ENCODE data around the gene MEAK7.

Gene MEAK7

DNA sequence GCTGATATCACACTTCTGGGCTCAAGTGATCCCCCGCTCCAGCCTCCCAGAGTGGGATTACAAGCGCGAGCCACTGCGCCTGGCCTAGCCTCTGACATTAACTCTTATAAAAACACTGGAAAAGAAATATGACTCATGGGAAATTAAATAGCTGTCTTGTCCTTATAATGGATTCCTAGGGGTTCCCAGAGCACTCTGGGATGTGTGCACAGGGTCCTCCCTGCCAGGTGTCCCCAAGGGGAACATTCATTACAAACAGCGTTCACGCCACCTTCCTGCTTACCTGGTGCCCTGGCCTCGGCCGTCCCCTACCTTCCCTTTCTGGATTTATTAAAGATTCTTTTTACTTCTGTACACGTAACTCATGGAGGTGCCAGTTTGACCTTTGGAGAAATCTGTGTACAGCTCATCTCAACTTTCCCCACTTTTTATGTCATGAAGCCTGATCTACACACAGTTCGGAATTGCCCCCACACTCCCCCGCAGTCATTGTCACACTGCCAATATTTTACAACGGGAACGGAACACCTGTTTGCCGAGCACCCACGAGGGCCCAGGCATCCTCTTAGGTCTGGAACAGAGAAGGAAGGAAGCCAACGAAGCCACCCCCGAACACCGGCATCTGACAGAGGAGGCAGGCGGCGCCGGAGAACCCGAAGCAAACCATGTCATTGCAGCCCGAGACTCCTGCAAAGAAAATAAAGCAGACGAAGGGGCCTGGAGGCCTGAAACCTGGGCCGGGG is 39.7 kb upstream of the MEAK7 start:
- no peak for TF ChIP-seq POLR2AphosphoS5 (IDR thresholded peaks at IDR 0.05; ENCODE audit: low read depth, low read length)
- TF ChIP-seq SIN3A (IDR thresholded peaks at IDR 0.05; ENCODE audit: borderline replicate concordance, insufficient read depth, low read length), result no peak
- no peak for TF ChIP-seq FOXP2 (optimal IDR thresholded peaks at IDR 0.05; ENCODE audit: borderline replicate concordance, extremely low read depth, extremely low read length, insufficient read depth)
- TF ChIP-seq, protein P1, sequence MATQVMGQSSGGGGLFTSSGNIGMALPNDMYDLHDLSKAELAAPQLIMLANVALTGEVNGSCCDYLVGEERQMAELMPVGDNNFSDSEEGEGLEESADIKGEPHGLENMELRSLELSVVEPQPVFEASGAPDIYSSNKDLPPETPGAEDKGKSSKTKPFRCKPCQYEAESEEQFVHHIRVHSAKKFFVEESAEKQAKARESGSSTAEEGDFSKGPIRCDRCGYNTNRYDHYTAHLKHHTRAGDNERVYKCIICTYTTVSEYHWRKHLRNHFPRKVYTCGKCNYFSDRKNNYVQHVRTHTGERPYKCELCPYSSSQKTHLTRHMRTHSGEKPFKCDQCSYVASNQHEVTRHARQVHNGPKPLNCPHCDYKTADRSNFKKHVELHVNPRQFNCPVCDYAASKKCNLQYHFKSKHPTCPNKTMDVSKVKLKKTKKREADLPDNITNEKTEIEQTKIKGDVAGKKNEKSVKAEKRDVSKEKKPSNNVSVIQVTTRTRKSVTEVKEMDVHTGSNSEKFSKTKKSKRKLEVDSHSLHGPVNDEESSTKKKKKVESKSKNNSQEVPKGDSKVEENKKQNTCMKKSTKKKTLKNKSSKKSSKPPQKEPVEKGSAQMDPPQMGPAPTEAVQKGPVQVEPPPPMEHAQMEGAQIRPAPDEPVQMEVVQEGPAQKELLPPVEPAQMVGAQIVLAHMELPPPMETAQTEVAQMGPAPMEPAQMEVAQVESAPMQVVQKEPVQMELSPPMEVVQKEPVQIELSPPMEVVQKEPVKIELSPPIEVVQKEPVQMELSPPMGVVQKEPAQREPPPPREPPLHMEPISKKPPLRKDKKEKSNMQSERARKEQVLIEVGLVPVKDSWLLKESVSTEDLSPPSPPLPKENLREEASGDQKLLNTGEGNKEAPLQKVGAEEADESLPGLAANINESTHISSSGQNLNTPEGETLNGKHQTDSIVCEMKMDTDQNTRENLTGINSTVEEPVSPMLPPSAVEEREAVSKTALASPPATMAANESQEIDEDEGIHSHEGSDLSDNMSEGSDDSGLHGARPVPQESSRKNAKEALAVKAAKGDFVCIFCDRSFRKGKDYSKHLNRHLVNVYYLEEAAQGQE (IDR thresholded peaks at IDR 0.05; ENCODE audit: insufficient read depth in 1 of 2, low read depth in 2 of 2, low read length in 2 of 2), result no peak
- no peak for TF ChIP-seq TAF1 (IDR thresholded peaks at IDR 0.05; ENCODE audit: borderline replicate concordance, insufficient read depth, low read length)

DNA sequence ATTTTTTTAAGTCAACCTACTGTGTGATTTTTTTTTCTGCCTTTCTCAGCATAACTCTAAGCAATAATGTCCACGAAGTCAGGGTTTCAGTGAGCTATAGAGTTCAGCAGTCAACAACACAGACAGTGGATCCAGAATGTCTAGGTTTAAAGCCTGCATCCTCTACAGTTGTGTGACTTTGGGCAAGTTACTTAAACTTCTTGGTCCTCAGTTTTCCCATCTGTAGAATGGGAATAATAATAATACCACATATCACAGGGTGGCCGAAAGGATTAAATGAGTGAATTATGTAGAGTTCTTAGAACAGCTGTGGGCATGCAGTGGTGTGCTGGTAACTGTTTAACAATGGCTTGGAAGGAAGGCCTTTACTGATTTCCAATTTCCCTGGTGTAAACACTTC is 38.8 kb upstream of the MEAK7 start:
- TF ChIP-seq, protein P1 (IDR thresholded peaks at IDR 0.05; ENCODE audit: insufficient read depth in 1 of 2, low read depth in 2 of 2, low read length in 2 of 2), result no peak
- TF ChIP-seq POLR2AphosphoS5 (IDR thresholded peaks at IDR 0.05; ENCODE audit: low read depth, low read length), result no peak
- TF ChIP-seq TAF1 (IDR thresholded peaks at IDR 0.05; ENCODE audit: borderline replicate concordance, insufficient read depth, low read length), result no peak
- TF ChIP-seq SIN3A (IDR thresholded peaks at IDR 0.05; ENCODE audit: borderline replicate concordance, insufficient read depth, low read length), result no peak
- no peak for TF ChIP-seq FOXP2 (optimal IDR thresholded peaks at IDR 0.05; ENCODE audit: borderline replicate concordance, extremely low read depth, extremely low read length, insufficient read depth)

DNA sequence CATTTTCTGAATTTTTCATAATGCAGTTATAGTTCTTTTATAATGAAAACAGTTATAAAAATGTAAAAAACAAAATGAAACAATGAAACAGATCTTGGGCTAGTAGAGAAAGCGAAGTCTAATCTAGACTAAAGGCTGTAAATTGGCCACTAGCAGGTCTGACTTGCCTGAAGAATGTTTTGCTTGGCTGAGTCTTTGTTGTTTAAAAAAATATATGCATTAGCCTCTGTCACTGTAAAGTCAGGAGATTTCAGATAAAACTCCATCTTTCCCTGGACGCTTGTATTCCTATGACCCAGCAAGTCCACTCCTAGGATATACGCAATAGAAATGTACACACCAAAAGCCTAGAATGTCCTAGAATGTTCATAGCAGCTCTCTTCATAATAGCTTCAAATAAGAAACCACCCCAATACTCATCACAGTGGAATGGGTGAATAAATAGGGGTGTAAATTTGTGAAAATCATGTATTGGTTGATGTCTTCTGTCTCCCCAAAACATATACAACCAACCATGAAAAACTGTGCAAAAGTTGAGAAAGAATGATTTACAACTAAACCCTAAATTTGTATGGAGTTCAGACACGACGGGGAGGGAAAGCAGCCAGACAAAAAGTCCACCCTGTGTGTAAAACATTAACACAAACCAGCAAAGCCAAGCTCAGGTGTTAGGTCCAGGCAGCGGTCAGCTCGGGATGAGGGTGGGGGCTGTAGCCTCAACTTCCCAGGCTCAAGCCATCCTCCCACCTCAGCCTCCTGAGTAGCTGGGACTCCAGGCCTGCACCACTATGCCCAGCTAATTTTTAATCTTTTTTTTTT is 37.7 kb upstream of the MEAK7 start:
- TF ChIP-seq FOXP2 (optimal IDR thresholded peaks at IDR 0.05; ENCODE audit: borderline replicate concordance, extremely low read depth, extremely low read length, insufficient read depth) (no peak), SIN3A (IDR thresholded peaks at IDR 0.05; ENCODE audit: borderline replicate concordance, insufficient read depth, low read length) (no peak), TAF1 (IDR thresholded peaks at IDR 0.05; ENCODE audit: borderline replicate concordance, insufficient read depth, low read length) (no peak), POLR2AphosphoS5 (IDR thresholded peaks at IDR 0.05; ENCODE audit: low read depth, low read length) (no peak)
- TF ChIP-seq, protein P1 (IDR thresholded peaks at IDR 0.05; ENCODE audit: insufficient read depth in 1 of 2, low read depth in 2 of 2, low read length in 2 of 2), result no peak

DNA sequence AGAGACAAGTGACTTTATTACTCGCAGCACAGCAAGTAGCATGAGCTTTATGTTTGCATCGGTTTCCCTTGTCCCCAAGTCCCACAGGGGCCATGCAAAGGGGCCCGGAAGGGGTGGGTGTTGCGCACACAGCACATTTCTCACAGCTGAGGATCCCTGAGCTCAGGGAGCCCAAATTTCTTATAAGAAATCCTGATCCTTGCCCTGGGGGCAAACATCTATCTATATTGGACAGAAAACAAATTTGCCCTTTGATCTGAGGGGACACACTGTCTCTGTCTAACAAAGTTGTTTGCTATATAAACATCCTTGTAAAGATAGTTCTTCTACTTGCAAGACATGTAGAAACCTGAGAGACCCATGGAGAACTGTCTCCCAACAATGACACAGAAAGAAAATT is 35.7 kb upstream of the MEAK7 start:
- TF ChIP-seq, protein P1 (IDR thresholded peaks at IDR 0.05; ENCODE audit: insufficient read depth in 1 of 2, low read depth in 2 of 2, low read length in 2 of 2), result no peak
- TF ChIP-seq TAF1 (IDR thresholded peaks at IDR 0.05; ENCODE audit: borderline replicate concordance, insufficient read depth, low read length) (no peak), POLR2AphosphoS5 (IDR thresholded peaks at IDR 0.05; ENCODE audit: low read depth, low read length) (no peak), FOXP2 (optimal IDR thresholded peaks at IDR 0.05; ENCODE audit: borderline replicate concordance, extremely low read depth, extremely low read length, insufficient read depth) (no peak), SIN3A (IDR thresholded peaks at IDR 0.05; ENCODE audit: borderline replicate concordance, insufficient read depth, low read length) (no peak)

Data from PFSK-1 (cell line).